Neural progenitor cell (in vitro differentiated cells): ENCODE data around the gene FUCA2.

ENCODE experiments used
- EZH2 ChIP-seq: fragments of 200-600 bp; sonication (generic); IDR thresholded peaks from 2 replicates; pipeline ENCODE4 v1.6.1; 2017; ENCODE audit warnings: antibody characterized with exemption, mild to moderate bottlenecking, moderate library complexity
- EZH2phosphoT487 ChIP-seq: fragments of 200-600 bp; sonication (generic); IDR thresholded peaks from 2 replicates; pipeline ENCODE4 v1.6.1; 2017; ENCODE audit warnings: antibody characterized with exemption
- TF ChIP-seq, protein P1 (sequence below): fragments of 200-600 bp; sonication (generic); IDR thresholded peaks from 2 replicates; pipeline ENCODE4 v1.5.1; 2017; ENCODE audit warnings: antibody characterized with exemption, mild to moderate bottlenecking

DNA sequence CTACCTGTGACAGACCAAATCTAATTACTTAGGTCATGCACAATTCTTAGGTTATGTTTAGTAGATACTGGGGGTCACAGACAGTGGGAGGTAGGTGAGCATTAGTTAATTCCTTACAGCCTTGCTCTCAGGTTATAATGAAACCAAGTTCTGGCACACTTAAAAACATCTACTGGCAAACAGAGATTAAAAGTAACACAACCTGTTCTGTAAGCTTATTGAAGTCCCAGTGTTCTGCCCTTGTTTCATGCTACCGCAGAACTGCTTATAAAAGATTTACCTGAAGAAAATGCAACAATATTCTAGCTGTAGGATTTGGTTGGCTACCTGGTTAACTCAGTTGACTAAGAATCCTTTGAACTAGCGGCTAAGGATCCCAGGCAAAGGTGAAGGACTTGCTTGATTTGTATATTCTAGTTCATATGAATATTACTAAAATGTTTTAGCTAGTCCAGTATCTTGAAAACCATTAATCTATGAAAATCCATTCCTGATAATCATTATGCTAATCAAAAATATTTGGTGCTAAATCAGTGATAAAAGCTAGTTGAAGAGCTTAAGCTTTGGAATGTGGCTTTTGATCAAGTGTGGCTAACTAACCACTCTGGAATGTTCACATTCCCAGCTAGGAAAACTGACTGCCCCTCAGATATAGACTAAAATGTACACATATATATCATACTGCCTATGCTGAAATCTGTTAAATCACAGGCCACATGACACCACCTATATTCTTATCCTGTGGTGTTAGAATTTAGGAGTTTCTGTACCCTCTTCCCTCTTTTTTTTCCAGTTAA lies 53.8 kb downstream of the FUCA2 start:
- TF ChIP-seq, protein P1, sequence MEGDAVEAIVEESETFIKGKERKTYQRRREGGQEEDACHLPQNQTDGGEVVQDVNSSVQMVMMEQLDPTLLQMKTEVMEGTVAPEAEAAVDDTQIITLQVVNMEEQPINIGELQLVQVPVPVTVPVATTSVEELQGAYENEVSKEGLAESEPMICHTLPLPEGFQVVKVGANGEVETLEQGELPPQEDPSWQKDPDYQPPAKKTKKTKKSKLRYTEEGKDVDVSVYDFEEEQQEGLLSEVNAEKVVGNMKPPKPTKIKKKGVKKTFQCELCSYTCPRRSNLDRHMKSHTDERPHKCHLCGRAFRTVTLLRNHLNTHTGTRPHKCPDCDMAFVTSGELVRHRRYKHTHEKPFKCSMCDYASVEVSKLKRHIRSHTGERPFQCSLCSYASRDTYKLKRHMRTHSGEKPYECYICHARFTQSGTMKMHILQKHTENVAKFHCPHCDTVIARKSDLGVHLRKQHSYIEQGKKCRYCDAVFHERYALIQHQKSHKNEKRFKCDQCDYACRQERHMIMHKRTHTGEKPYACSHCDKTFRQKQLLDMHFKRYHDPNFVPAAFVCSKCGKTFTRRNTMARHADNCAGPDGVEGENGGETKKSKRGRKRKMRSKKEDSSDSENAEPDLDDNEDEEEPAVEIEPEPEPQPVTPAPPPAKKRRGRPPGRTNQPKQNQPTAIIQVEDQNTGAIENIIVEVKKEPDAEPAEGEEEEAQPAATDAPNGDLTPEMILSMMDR: no peak
- TF ChIP-seq EZH2 (no peak), EZH2phosphoT487 (no peak)
